ENCODE results near the gene LMBRD2.

LMBRD2 gene

DNA sequence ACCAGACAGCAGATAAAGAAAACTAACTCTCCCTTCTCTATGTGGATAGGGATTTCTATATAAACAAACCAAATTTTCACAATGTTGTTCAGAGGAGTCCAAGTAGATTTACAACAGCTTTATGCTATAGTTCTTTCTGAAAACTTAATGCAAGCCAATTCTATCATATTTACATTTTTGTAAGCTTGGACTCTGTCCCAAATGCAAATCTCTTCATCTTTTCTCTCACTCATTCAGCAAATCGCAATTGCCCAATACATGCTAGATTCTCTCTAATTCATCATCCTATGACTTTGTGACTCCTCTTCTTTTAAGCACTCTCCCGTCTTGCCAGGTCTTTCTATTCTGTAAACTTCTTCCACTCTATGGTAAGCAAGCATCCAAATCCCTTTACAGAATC is 45.9 kb downstream of the LMBRD2 start:
- no peak for TF ChIP-seq ZNF274 (IDR thresholded peaks at IDR 0.05; ENCODE audit: low read depth, low read length)
- H3K4me3 ChIP-seq (ENCODE audit: low read length) = no peak overlapping the region

DNA sequence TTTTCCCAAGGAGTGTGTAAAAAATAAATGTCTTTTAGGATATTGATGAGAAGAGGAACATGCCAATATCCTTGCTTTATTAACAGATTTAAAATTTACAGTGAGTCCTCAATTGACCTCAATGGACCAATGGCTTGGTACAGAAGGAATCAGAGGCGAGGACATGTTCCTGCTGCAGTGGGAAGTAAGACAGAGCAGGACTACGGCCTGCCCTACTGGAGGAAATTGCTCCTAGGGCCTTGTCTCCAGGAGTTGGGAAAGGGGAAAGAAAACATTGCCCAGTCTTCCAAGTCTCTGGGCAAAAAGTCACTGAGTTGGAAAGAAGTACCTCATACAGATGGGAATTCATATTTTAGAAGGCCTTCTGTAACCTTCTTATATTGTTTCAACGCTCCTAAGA is 51.9 kb downstream of the LMBRD2 start:
- no peak overlapping the region for H3K4me3 ChIP-seq (ENCODE audit: low read length)
- no peak for TF ChIP-seq ZNF274 (IDR thresholded peaks at IDR 0.05; ENCODE audit: low read depth, low read length)

DNA sequence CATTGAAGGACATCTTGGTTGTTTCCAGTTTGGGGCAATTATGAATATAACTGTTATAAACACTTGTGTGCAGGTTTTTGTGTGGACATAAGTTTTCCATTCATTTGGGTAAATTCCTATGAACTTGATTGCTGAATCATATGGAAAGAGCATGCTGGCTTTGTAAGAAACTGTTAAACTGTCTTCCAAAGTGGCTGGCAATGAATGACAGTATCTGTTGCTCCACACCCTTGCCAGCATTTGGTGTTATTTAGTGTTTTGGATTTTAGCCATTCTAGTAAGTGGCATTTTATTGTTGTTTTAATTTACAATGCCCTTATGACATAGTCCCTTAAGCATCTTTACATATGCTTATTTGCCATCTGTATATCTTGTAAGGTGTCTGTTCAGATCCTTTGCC is 55.2 kb downstream of the LMBRD2 start:
- H3K4me3 ChIP-seq (ENCODE audit: low read length) = no peak overlapping the region
- TF ChIP-seq ZNF274 (IDR thresholded peaks at IDR 0.05; ENCODE audit: low read depth, low read length) = no peak

DNA sequence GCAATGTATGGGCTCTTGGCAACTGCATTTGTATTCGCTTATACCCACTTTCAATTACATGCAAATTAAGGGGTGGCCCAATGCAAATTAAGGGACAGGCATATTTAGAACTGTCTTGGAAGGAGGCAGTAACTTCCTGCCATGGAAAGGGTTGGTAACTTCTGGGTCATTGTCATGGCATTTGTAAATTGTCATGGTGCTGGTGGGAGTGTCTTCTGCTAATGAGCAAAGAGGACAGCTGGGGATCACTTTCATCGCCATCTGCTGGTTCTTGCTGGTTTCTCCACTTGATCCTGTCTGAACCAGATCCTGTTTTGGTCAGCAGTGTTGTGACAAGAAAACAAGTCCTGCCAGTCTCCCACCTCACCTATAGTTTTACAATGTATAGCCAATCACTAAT is 61.7 kb downstream of the LMBRD2 start:
- H3K4me3 ChIP-seq (ENCODE audit: low read length) = no peak overlapping the region
- TF ChIP-seq ZNF274 (IDR thresholded peaks at IDR 0.05; ENCODE audit: low read depth, low read length) = no peak

DNA sequence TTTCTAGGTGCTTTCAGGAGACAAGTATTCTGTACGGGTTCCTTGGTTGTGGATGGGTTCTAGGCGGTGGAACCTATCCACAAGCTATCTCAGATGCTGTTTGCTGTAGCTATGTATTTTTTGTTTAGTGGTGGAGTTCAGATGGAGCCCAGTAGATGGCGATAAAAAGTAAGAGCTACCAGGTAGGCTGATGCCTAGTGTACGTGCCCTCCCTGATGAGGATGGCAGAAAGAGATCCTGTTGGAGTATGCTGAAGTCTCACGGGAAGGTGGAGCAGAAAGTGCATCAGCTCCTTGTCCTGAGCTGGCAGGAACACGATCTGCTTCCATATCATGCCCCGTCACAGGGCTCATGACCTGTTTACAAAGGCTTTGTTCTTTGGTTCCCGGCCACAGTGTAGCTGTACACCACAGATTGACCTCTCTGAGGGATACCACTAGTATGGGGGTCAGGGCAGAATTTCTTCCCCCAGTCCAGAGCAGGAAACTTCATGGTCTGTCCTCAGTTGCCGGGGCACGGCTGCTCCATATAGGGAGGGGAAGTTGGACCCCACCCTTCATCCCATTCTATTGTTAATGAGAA is 72.4 kb downstream of the LMBRD2 start:
- H3K4me3 ChIP-seq (ENCODE audit: low read length) = no peak overlapping the region
- no peak for TF ChIP-seq ZNF274 (IDR thresholded peaks at IDR 0.05; ENCODE audit: low read depth, low read length)

DNA sequence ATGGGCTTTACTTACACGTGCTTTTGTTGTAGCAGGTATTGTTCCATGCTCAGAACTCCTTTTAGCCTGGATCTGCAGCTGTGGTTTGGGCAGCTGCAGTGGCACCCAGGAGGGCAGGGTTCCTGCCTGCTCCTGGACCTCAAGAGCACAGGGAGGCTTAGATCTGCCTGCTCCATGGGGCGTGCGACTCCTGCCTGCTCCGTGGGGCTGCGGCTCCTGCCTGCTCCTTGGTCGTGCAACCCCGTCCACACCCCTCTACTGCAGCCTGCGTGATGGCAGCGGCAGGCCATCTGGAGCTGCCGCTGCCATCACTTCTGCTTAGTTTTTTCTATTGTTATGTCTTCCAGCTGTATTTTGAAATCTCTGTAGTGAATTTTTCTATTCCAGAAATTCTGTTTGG is 73.3 kb downstream of the LMBRD2 start:
- TF ChIP-seq ZNF274 (IDR thresholded peaks at IDR 0.05; ENCODE audit: low read depth, low read length) = no peak
- no peak overlapping the region for H3K4me3 ChIP-seq (ENCODE audit: low read length)

DNA sequence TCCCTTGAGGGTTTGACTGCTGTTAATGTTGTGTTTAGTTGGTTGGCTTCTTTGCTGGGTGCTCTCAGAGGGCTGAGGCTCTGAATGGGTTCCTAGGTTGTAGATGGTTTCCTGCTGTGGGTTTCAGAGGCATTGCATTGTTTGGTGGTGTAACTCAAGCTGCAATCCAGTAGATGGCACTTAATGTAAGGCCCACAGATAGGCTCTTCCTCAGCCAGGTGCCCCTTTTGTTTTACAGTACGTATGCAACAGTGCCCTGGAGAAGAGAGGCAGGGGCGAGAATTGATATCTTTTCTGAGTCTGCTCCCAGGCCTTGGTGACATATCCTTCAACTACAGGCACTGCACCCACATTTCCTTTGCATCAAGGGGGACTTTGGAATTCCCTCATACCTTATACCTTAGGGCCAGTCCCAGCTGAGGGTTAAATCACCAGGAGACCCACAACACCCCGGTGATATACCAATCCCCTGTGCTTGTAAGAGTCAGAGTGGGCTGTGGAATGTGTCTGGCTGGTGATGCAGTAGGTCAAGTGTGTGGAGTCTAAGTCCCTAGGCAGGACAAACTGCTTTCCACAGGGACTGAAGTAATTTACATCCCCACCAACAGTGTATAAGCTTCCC is 78.0 kb downstream of the LMBRD2 start:
- no peak overlapping the region for H3K4me3 ChIP-seq (ENCODE audit: low read length)
- no peak for TF ChIP-seq ZNF274 (IDR thresholded peaks at IDR 0.05; ENCODE audit: low read depth, low read length)

DNA sequence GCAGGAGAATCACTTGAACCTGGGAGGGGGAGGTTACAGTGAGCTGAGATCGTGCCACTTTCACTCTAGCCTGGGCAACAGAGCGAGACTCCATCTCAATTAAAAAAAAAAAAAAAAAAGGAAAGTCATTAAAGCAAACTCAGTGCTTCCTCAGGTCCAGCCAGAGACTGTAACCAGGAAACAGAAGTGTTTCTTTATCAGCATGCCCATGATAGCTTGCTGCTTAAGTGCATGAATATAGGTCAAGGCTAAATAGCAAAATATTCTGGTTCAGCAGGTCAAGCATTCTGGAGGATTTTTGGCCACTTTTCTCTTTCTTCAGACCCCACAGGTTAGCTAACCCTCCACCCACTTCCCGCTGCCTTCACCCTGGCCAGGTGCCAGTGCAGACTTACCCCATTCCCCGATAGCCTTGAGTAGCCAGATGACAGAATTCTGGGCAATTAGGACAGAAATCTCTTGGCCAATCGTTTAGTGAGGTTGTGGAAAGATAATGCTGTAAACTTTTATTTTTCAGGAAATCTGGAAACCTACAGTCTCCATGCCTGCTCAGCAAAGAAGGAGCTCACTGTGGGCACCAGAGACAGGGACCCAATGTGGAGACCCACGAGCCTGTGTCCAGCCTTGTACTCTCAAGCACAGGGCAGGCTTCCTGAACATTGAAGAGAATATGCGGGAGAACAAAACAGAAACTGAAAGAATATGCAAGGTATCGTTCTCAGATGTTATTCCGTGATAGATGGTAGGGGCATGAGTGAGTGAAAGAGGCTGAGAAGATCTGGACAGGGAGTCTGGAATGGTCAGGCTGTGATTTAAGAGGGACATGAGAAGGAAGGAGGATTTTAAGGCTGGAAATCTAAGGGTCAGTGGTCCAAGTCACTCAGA is 80.8 kb downstream of the LMBRD2 start:
- no peak overlapping the region for H3K4me3 ChIP-seq (ENCODE audit: low read length)
- no peak for TF ChIP-seq ZNF274 (IDR thresholded peaks at IDR 0.05; ENCODE audit: low read depth, low read length)

DNA sequence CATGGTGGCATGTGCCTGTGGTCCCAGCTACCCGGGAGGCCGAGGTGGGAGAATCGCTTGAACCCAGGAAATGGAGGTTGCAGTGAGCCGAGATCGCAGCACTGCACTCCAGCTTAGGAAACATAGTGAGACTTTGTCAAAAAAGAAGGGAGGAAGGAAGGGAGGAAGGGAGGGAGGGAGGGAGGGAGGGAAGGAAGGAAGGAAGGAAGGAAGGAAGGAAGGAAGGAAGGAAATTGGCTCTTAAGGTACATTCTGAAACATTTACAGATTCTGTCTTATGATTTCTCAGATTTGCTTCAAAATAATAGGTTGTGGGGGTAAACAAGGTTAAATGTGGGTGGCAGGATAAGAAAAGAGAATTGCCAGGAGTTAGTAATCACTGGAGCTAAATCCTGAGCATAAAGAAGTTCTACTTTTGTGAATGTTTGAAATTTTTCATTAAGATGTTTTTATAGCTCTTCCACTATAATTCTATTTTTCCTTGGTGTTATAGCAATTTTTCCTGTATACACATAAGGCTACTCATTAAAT is 82.9 kb downstream of the LMBRD2 start:
- no peak for TF ChIP-seq ZNF274 (IDR thresholded peaks at IDR 0.05; ENCODE audit: low read depth, low read length)
- H3K4me3 ChIP-seq (ENCODE audit: low read length) = no peak overlapping the region

DNA sequence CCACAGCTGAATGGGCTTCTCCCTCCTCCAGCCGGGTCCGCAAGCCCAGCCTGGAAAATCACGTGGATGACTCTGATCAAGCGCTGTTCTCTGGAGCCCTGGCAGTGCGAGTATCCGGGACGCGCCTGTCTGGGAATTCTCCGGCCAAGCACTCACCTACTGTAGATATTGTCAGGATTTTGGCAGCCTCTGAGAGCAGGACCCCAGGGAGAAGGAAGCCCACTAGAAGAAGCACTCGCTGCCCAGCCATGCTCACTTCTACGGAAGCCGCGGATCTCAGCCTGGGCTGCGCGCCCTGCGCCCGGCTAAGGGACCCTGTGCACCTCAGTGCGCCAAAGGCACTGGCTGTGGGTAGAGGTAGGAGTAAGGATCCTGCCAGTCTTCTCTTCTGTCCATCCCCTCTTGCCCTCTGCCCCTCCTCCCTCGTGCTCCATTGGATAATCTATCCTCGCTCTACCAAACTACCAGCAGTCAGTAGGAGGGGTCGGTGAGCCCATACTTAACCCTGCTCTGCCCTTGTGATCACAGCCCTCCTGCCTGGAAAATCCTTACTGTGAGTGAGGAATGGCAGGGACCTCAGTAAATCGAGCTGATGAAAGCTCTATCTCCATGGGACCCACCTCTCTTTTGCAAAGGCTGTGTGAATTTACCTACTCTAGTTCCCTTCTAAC is 85.0 kb downstream of the LMBRD2 start, which contains the start of gene UGT3A2:
UGT3A2 (minus strand) TSS at position 343 of the 671 bp plus-strand sequence; CDS start at position 250, 93 bp downstream.
- no peak within 1 kb of the TSS for H3K4me3 ChIP-seq (ENCODE audit: low read length)
- no peak for TF ChIP-seq ZNF274 (IDR thresholded peaks at IDR 0.05; ENCODE audit: low read depth, low read length)

DNA sequence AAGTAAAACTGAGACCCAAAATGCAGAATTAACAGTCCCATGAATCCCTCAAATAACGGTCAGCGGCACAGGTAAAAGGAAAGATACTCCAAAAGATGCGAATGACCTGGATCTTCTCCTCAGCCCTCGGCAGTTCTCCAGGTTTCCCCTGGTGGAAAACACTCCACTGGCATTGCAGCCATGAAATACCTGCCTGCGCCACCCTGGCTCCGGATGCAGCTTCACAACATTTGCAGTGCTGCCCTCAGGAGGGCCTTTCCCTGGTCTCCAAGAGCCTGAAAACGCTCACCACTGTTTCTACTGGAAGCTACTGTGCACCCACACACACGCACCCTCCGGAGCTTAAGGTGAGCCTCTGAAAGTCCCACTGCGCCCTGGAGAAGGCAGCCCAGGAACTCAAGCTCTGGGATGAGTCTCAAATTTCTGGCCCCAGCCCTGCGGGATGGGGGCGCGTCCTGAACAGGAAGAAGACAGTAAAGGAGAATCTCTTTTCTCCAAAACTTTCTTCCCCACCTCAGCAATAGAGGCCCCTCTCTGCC is 85.6 kb downstream of the LMBRD2 start:
- H3K4me3 ChIP-seq (ENCODE audit: low read length) = no peak overlapping the region
- TF ChIP-seq ZNF274 (IDR thresholded peaks at IDR 0.05; ENCODE audit: low read depth, low read length) = no peak

DNA sequence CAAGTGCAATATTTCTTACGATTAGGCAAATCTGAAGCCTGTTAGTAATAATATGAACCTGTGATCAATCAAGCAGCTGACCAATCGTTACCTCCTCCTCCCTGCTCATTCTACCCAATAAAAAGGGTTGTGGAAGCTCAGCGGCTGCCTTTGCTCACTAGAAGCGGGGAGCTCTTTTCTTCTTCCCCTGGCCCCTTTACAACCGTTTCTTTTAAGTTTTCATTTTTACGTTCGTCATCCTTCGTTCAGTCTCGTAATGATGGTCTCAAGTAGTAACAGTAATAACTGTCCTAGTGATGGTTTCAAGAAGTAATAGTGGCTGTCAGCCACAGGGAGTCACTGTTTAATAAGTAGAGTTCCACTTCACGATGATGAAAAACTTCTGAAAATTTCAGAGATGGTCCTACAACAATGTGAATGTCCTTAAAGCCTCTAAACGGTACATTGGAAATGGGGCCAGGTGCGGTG is 91.2 kb downstream of the LMBRD2 start:
- no peak overlapping the region for H3K4me3 ChIP-seq (ENCODE audit: low read length)
- no peak for TF ChIP-seq ZNF274 (IDR thresholded peaks at IDR 0.05; ENCODE audit: low read depth, low read length)

DNA sequence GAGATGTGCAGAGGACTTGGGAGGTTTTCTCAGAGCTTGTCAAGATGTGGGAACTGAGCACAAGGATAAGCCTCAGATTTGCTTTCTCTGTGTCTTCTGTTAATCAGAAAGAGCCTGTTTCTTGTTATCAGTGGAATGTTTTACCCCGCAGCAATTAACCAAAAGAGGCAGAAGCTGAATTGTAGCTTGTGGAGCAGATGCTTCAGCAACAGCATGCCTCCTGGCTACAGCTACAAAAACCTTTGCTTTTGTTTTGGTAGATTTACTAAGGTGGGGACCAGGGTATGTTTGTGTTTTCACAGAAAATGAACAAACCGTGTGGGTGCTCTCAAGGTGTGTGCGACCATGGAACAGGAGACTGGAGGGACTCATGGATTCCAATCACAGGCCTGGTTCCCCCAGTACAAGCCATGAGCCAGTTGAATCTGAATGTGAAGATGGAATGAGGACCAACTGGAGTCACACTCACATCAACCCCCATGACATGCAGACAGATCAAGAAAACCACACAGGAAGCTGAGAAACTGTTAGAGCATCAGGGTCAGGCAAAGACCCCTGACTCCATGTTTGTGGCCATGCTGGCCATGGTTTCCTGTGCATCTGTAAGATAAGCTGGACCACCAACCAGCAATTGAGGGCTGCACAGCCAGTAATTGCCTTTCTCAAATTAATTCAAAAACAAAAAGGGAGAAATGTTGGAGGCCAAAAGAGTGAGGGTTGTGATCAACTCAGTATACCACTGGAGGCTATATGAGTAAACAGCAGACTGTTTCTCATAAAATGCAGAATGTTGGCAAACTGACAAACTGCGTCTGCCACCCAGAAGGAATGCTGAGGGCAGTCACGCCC is 91.9 kb downstream of the LMBRD2 start:
- TF ChIP-seq ZNF274 (IDR thresholded peaks at IDR 0.05; ENCODE audit: low read depth, low read length) = no peak
- H3K4me3 ChIP-seq (ENCODE audit: low read length) = no peak overlapping the region
